SU-DHL-6 (cell line): ENCODE results near the gene EML6.

Experiments used
- H2AFZ ChIP-seq: fragments of 200-600 bp; sonication (generic); 2 replicates; pipeline ENCODE4 v1.6.1; 2014; ENCODE audit warnings: low read depth, mild to moderate bottlenecking, moderate library complexity, mixed read lengths, antibody characterized with exemption, low read length; ENCODE audit not compliant: severe bottlenecking
- H3F3A ChIP-seq: fragments of 200-600 bp; shearing (Covaris generic); 2 replicates; pipeline ENCODE4 v1.6.0; 2016; ENCODE audit warnings: antibody characterized with exemption, mild to moderate bottlenecking; ENCODE audit not compliant: insufficient read depth
- H3K27ac ChIP-seq: fragments of 200-600 bp; sonication (generic); 2 replicates; pipeline ENCODE4 v1.5.1; 2016; ENCODE audit warnings: low read depth, mild to moderate bottlenecking, low read length, moderate library complexity, mixed read lengths
- H3K27me3 ChIP-seq: fragments of 200-600 bp; sonication (generic), shearing (Covaris generic); 2 replicates; pipeline ENCODE4 v1.6.0; 2014; ENCODE audit warnings: mild to moderate bottlenecking, low read length
- H3K36me3 ChIP-seq: fragments of 200-600 bp; sonication (generic); 2 replicates; pipeline ENCODE4 v1.6.1; 2014; ENCODE audit warnings: mild to moderate bottlenecking, low read length, mixed read lengths
- H3K4me2 ChIP-seq: fragments of 300-600, 200-600 bp; shearing (Covaris generic), sonication (generic); 2 replicates; pipeline ENCODE4 v1.6.0; 2014; ENCODE audit warnings: low read length, low read depth, mild to moderate bottlenecking; ENCODE audit not compliant: poor library complexity, severe bottlenecking
- H3K4me3 ChIP-seq: fragments of 200-600 bp; sonication (generic); 2 replicates; pipeline ENCODE4 v1.5.1; 2014; ENCODE audit warnings: antibody characterized with exemption, low read length, mild to moderate bottlenecking, mixed read lengths; ENCODE audit not compliant: insufficient read depth, poor library complexity, severe bottlenecking
- H3K79me2 ChIP-seq: fragments of 200-600 bp; sonication (generic); 2 replicates; pipeline ENCODE4 v1.6.1; 2014; ENCODE audit warnings: mild to moderate bottlenecking, low read length, moderate library complexity; ENCODE audit not compliant: insufficient read depth
- H3K9ac ChIP-seq: fragments of 200-600 bp; sonication (generic); 2 replicates; pipeline ENCODE4 v1.7.0; 2014; ENCODE audit warnings: mild to moderate bottlenecking, low read length
- H3K9me2 ChIP-seq: fragments of 200-600 bp; sonication (generic); replicated peaks from 2 replicates; pipeline ENCODE4 v1.6.1; 2014; ENCODE audit warnings: low read length; ENCODE audit not compliant: insufficient read depth
- H3K9me3 ChIP-seq: fragments of 200-600 bp; sonication (generic); 2 replicates; pipeline ENCODE4 v1.6.1; 2014; ENCODE audit warnings: low read length, mixed read lengths; ENCODE audit not compliant: insufficient read depth
- H4K20me1 ChIP-seq: fragments of 200-600 bp; sonication (generic); 2 replicates; pipeline ENCODE4 v1.6.1; 2014; ENCODE audit warnings: low read depth, mild to moderate bottlenecking, antibody characterized with exemption, low read length, moderate library complexity, mixed read lengths
- CTCF ChIP-seq: fragments of 200-600 bp; sonication (generic); IDR thresholded peaks from one replicate; pipeline ENCODE4 v1.5.1; 2017; ENCODE audit warnings: antibody characterized with exemption, mild to moderate bottlenecking, low read length, moderate library complexity; ENCODE audit not compliant: insufficient read depth, poor library complexity, severe bottlenecking
- EZH2phosphoT487 ChIP-seq: fragments of 200-600 bp; sonication (generic), shearing (Covaris generic); conservative IDR thresholded peaks from 2 replicates; pipeline ENCODE4 v1.6.1; 2018; ENCODE audit warnings: mild to moderate bottlenecking, antibody characterized with exemption, low read length, moderate library complexity, mixed read lengths

The EML6 gene

GRCh38 chr2:54880428-54880827 lies 157.0 kb downstream of the EML6 start:
- no peaks in the 10 kb centered on the region for H4K20me1 ChIP-seq
- no peaks in the 10 kb centered on the region for H3K9me3 ChIP-seq
- H3K4me3 ChIP-seq = no peak overlapping the region
- H3K4me2 ChIP-seq = no peak overlapping the region
- no peaks in the 10 kb centered on the region for H3K79me2 ChIP-seq
- H3K36me3 ChIP-seq = no peaks in the 10 kb centered on the region
- H3F3A ChIP-seq = no peaks in the 10 kb centered on the region; the same call in 1 of the 2 replicates
- no peak overlapping the region for H3K9ac ChIP-seq
- no peak overlapping the region for H3K27ac ChIP-seq
- H2AFZ ChIP-seq = no peak overlapping the region
- H3K27me3 ChIP-seq = no peaks in the 10 kb centered on the region
- H3K9me2 ChIP-seq = no peaks in the 10 kb centered on the region
- TF ChIP-seq CTCF (no peak), EZH2phosphoT487 (no peak)

GRCh38 chr2:54881759-54882158 lies 158.3 kb downstream of the EML6 start:
- no peak overlapping the region for H3K9ac ChIP-seq
- H3K4me2 ChIP-seq = no peak overlapping the region
- H3K9me3 ChIP-seq = no peaks in the 10 kb centered on the region
- H3K36me3 ChIP-seq = no peaks in the 10 kb centered on the region
- H4K20me1 ChIP-seq = no peaks in the 10 kb centered on the region
- no peaks in the 10 kb centered on the region for H3K79me2 ChIP-seq
- no peaks in the 10 kb centered on the region; the same call in 1 of the 2 replicates for H3F3A ChIP-seq
- no peak for TF ChIP-seq CTCF
- no peak for TF ChIP-seq EZH2phosphoT487
- H3K9me2 ChIP-seq = no peaks in the 10 kb centered on the region
- no peak overlapping the region for H3K4me3 ChIP-seq
- H3K27me3 ChIP-seq = no peaks in the 10 kb centered on the region
- H3K27ac ChIP-seq = no peak overlapping the region
- no peak overlapping the region for H2AFZ ChIP-seq

- no peaks in the 10 kb centered on the region for H3F3A ChIP-seq
- no peak overlapping the region for H3K27ac ChIP-seq
- no peaks in the 10 kb centered on the region for H3K27me3 ChIP-seq
- no peak overlapping the region for H3K9ac ChIP-seq
- H3K9me2 ChIP-seq = no peaks in the 10 kb centered on the region
- no peak overlapping the region for H2AFZ ChIP-seq
- no peak for TF ChIP-seq CTCF
- H3K4me2 ChIP-seq = no peak overlapping the region
- H4K20me1 ChIP-seq = no peaks in the 10 kb centered on the region
- no peaks in the 10 kb centered on the region for H3K9me3 ChIP-seq
- H3K36me3 ChIP-seq = no peaks in the 10 kb centered on the region
- H3K79me2 ChIP-seq = no peaks in the 10 kb centered on the region
- H3K4me3 ChIP-seq = no peak overlapping the region
Observed at GRCh38 chr2:54885891-54886290, 162.4 kb downstream of the EML6 start.
